Spleen (tissue), 11 donors: ENCODE results near the gene USH2A. TPM values are rescaled to one million over a fixed set of nuclear protein-coding genes. Genes with fewer than 3 reads are reported as not detected.
"Not testable (repeated sequence)": the region's sequence is repeated elsewhere in the genome, so short reads cannot be mapped to it uniquely, and the experiment has no call there.

Experiments used
- DNase-seq: peaks from one replicate; pipeline ENCODE4 v3.0.0-alpha.2; 2020
- H3K27ac ChIP-seq, 8 donors: fragments of 200-600 bp; sonication (generic) in 7 of 8; 1 replicate in 4 of 8; 2 replicates in 4 of 8; pipeline versions ENCODE4 v1.5.0 to v1.8.0; 2016 to 2021; ENCODE audit warnings: inconsistent platforms in 4 of 8, mild to moderate bottlenecking in 4 of 8, moderate library complexity in 1 of 8
- H3K27me3 ChIP-seq, 7 donors: fragments of 200-600 bp; sonication (generic) in 6 of 7; replicated peaks in 1 of 7; 1 replicate in 4 of 7; 2 replicates in 3 of 7; pipeline versions ENCODE4 v1.5.0 to v1.8.0; 2016 to 2021; ENCODE audit warnings: inconsistent platforms in 3 of 7, mild to moderate bottlenecking in 1 of 7
- H3K36me3 ChIP-seq, 6 donors: fragments of 200-600 bp; sonication (generic) in 5 of 6; 1 replicate in 4 of 6; 2 replicates in 2 of 6; pipeline versions ENCODE4 v1.5.0 to v1.8.0; 2016 to 2021; ENCODE audit warnings: inconsistent platforms in 2 of 6
- H3K4me1 ChIP-seq, 6 donors: fragments of 200-600 bp; sonication (generic) in 5 of 6; 1 replicate in 3 of 6; 2 replicates in 3 of 6; pipeline versions ENCODE4 v1.5.0 to v1.8.0; 2016 to 2021; ENCODE audit warnings: inconsistent platforms in 3 of 6
- H3K4me3 ChIP-seq, 8 donors: fragments of 200-600 bp; sonication (generic) in 7 of 8; 1 replicate in 4 of 8; 2 replicates in 4 of 8; pipeline versions ENCODE4 v1.5.0 to v1.8.0; 2016 to 2021; ENCODE audit warnings: inconsistent platforms in 4 of 8, mild to moderate bottlenecking in 4 of 8, moderate library complexity in 2 of 8
- H3K9me3 ChIP-seq, 8 donors: fragments of 200-600 bp; sonication (generic) in 7 of 8; 1 replicate in 4 of 8; 2 replicates in 4 of 8; pipeline versions ENCODE4 v1.5.0 to v1.8.0; 2016 to 2021; ENCODE audit warnings: inconsistent platforms in 4 of 8
- POLR2A ChIP-seq, 3 donors: fragments of 450-650 bp; IDR thresholded peaks; one replicate each; pipeline ENCODE4 v1.5.1; 2017; ENCODE audit warnings: antibody characterized with exemption in 3 of 3, mild to moderate bottlenecking in 1 of 3
- POLR2AphosphoS5 ChIP-seq, 3 donors: sonication (generic); formaldehyde crosslinking; IDR thresholded peaks; one replicate each; pipeline ENCODE4 v1.5.1; 2017; ENCODE audit warnings: antibody characterized with exemption in 3 of 3
- WGBS, 5 donors: extraction: QIAGEN DNeasy Blood & Tissue Kit in 3 of 5; methylation state at CpG; one replicate each; pipeline versions ENCODE4 v1.1.5 to v1.1.7; 2013 to 2018; 5-methylcytosine and 5-hydroxymethylcytosine counted together
- intact Hi-C: fragments of 100-400 bp; cut with DNase I; formaldehyde crosslinking; loops from one replicate; pipeline ENCODE4 v1.15.0; 2023; ENCODE audit warnings: low total_unique reads
- polyA plus RNA-seq, 3 donors: library from polyadenylated mRNA; stranded (reverse); fragments of 200-250 nt; gene quantifications; one replicate each; pipeline ENCODE4 v1.2.1, GENCODE V29; 2013
- total RNA-seq, 7 donors: library from RNA; depleted of rRNA in 3 of 7; stranded (reverse); fragments of >200 nt in 3 of 7; fragmentation: NEBNext Ultra II Directional in 4 of 7; extraction: Animal tissue kit (Norgen Biotek cat#: 25700) in 4 of 7; gene quantifications; one replicate each; pipeline versions ENCODE4 v1.1.0 to v1.2.1, GENCODE V29; 2016 to 2021
- TF ChIP-seq, protein P1 (sequence below), 11 experiments: fragments of 200-600 bp in 7 of 11; fragments of 450-650 bp in 4 of 11; sonication (generic) in 4 of 11; IDR thresholded peaks in 8 of 11; conservative IDR thresholded peaks in 3 of 11; 1 replicate in 7 of 11; 2 replicates in 4 of 11; pipeline versions ENCODE4 v1.4.0 to v1.8.0; 2016 to 2021; ENCODE audit warnings: antibody characterized with exemption in 11 of 11, inconsistent platforms in 4 of 11, mild to moderate bottlenecking in 1 of 11
- donor health status: healthy with polysubstance abuse.
- donor health status: DM: no; HTN: no; CAD: no; lungs with moderate emphysema.
- donor health status: DM: no; HTN: no; CAD: no.
- donor health status: Bipolar disorder and iron deficiency.
- donor health status: healthy.
- donor health status: DM: no; HTN: no; CAD: no.
- donor health status: DM: yes; HTN: yes; CAD: no.

Gene USH2A
- total and polyA plus RNA-seq, 10 donors = under 0.01 TPM; not detected in 9

DNA sequence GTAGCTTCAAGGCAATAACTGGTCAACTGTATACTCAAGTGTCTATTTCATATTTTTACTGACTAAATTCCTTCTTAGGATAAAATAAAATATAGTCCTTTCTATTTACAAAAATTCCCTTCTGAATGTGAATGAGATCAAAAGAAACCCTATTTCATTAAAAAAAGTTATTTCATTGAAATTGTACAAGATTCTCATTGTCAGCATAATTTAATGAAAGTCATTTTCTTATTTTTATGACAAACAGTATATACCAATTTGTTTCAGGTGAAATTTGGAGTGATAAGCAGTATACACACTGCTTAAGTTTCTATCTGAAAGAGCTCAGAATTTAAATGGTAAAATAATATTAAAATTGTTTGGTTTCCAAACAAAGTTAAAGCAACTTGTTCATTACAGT is 269.2 kb downstream of the USH2A start:
- H3K9me3 ChIP-seq = peaks cover 0 to 17% (median 5%) of the 10 kb centered on the region in 8 donors
- no peak overlapping the region for H3K27ac ChIP-seq
- intact Hi-C loops = no loop called here
- no peaks in the 10 kb centered on the region for H3K27me3 ChIP-seq
- H3K4me3 ChIP-seq = no peak overlapping the region
- H3K4me1 ChIP-seq = no peaks in the 10 kb centered on the region
- no peak for TF ChIP-seq POLR2A (IDR thresholded peaks at IDR 0.05)
- TF ChIP-seq, protein P1, sequence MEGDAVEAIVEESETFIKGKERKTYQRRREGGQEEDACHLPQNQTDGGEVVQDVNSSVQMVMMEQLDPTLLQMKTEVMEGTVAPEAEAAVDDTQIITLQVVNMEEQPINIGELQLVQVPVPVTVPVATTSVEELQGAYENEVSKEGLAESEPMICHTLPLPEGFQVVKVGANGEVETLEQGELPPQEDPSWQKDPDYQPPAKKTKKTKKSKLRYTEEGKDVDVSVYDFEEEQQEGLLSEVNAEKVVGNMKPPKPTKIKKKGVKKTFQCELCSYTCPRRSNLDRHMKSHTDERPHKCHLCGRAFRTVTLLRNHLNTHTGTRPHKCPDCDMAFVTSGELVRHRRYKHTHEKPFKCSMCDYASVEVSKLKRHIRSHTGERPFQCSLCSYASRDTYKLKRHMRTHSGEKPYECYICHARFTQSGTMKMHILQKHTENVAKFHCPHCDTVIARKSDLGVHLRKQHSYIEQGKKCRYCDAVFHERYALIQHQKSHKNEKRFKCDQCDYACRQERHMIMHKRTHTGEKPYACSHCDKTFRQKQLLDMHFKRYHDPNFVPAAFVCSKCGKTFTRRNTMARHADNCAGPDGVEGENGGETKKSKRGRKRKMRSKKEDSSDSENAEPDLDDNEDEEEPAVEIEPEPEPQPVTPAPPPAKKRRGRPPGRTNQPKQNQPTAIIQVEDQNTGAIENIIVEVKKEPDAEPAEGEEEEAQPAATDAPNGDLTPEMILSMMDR (IDR thresholded peaks at IDR 0.05 in 8 of 11, conservative IDR thresholded peaks at IDR 0.05 in 3 of 11) = no peak
- no peak for TF ChIP-seq POLR2AphosphoS5 (IDR thresholded peaks at IDR 0.05)
- no peaks in the 10 kb centered on the region for H3K36me3 ChIP-seq
- no peak for DNase-seq

DNA sequence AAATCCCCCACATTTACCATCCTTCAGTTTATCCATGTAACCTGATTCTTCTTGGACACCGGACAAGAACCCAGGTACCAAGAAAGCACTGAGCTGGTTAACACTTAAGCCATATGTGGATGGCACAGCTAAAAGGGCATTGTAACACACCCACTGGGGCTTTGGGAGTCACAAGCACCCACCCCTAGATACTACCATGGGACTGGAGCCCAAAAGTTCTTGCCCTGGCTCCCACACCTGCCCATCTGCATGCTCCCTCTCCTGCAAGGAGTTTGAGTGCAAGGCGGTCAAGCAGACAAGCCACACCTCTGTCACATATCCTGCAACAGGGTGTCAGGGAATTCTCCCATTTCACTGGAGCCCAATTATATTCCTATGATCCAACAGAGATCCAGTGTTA is 270.1 kb downstream of the USH2A start:
- no peaks in the 10 kb centered on the region for H3K27me3 ChIP-seq
- no peaks in the 10 kb centered on the region for H3K36me3 ChIP-seq
- no peak for DNase-seq
- no peaks in the 10 kb centered on the region for H3K4me1 ChIP-seq
- TF ChIP-seq POLR2A (IDR thresholded peaks at IDR 0.05) (no peak), POLR2AphosphoS5 (IDR thresholded peaks at IDR 0.05) (no peak)
- TF ChIP-seq, protein P1 (IDR thresholded peaks at IDR 0.05 in 8 of 11, conservative IDR thresholded peaks at IDR 0.05 in 3 of 11) = no peak
- WGBS, 5 donors = 87 to 99% (median 93%) methylated on average over 2 of the region's 2 CpGs
- intact Hi-C loops = no loop called here
- no peak overlapping the region for H3K4me3 ChIP-seq
- H3K27ac ChIP-seq = no peak overlapping the region
- H3K9me3 ChIP-seq = peaks cover 0 to 17% (median 5%) of the 10 kb centered on the region in 8 donors

GRCh38 chr1:216145451-216146018 is 277.7 kb downstream of the USH2A start:
- H3K27ac ChIP-seq, H3K4me3 ChIP-seq, H3K9me3 ChIP-seq, H3K27me3 ChIP-seq, H3K36me3 ChIP-seq, DNase-seq, H3K4me1 ChIP-seq, intact Hi-C loops: not testable (repeated sequence)
- WGBS, 5 donors = 74 to 89% (median 81%) methylated on average over 4 to 7 of the region's 7 CpGs

DNA sequence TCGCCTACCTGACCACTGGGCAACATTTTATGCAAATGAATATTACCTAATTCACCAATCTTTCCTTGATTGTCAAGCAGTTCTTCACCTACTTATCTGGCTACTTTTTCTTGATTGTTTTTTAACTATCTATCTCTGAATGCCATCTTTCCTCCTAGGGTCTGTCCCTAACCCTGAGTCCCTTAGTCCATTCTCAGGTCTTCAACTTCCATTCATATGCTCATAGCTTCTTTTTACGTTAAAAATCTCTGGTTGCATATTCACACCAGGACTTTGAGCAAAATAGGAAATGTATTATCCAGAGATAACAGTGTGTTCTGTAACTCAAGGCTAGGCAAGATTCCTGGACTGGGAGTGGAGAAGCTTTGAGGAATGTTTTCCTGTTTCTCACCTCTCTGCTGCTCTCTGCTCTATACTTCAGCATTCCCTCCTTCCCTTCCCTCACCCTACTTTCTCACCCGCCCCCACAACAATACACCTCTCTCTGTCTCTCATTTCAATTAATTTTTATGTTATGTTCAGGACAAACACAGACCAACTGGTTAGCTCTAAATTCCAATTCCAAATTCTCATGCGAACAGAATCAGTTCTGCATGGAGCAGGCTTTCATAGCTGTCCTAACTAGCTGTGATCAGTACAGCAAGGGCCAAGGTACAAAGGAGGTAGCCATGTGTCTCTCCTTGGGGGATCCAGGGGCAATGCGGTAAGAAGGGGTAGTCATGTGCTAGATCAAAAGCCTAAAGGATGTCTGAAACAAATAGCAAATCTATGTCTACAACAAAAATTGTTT is 278.4 kb downstream of the USH2A start:
- no peak overlapping the region for H3K4me3 ChIP-seq
- H3K36me3 ChIP-seq = no peaks in the 10 kb centered on the region
- TF ChIP-seq, protein P1 (IDR thresholded peaks at IDR 0.05 in 8 of 11, conservative IDR thresholded peaks at IDR 0.05 in 3 of 11) = no peak
- TF ChIP-seq POLR2AphosphoS5 (IDR thresholded peaks at IDR 0.05) (no peak), POLR2A (IDR thresholded peaks at IDR 0.05) (no peak)
- no peaks in the 10 kb centered on the region for H3K4me1 ChIP-seq
- H3K27ac ChIP-seq = no peak overlapping the region
- H3K27me3 ChIP-seq = no peaks in the 10 kb centered on the region
- no peaks in the 10 kb centered on the region for H3K9me3 ChIP-seq
- WGBS, 5 donors = 68 to 76% (median 73%) methylated on average over 5 of the region's 5 CpGs
- intact Hi-C loops = no loop called here
- DNase-seq = no peak
